ENCODE data around the gene DTNB. TPM values are rescaled to one million over a fixed set of nuclear protein-coding genes. Genes with fewer than 3 reads are reported as not detected.

DTNB gene
- total and polyA plus RNA-seq, 2 of the 4 experiments (the other 2 are of a cell fraction) = 3.8 to 5.3 TPM

- H3K27ac ChIP-seq (ENCODE audit: insufficient read depth, low read length) = no peak overlapping the region
- no peak overlapping the region for H2BK20ac ChIP-seq (ENCODE audit: low read depth, low read length)
- CTCF ChIA-PET = no interaction called here
- H4K20me1 ChIP-seq (ENCODE audit: insufficient read depth, low read length) = no peaks in the 10 kb centered on the region
- no peak overlapping the region for H3K4ac ChIP-seq (ENCODE audit: low read depth, low read length)
- WGBS, 2 experiments (ENCODE audit: extremely low coverage in 2 of 2, insufficient read length in 1 of 2) = no CpG with 5 or more reads among the region's 3 CpGs
- no peak overlapping the region for H3K4me2 ChIP-seq (ENCODE audit: low read depth, low read length)
- dilution Hi-C loops (cut with HindIII; ENCODE audit: low sequenced_read_pairs, unreplicated experiment) (no loop called here), intact Hi-C loops (cut with micrococcal nuclease) (no loop called here), in situ Hi-C loops (cut with MboI; ENCODE audit: low sequenced_read_pairs) (no loop called here)
- H3K36me3 ChIP-seq (ENCODE audit: control insufficient read depth, insufficient read depth, low read length) = no peaks in the 10 kb centered on the region
- DNase-seq (no peak), ATAC-seq (ENCODE audit: low read depth) (no peak)
- H4K8ac ChIP-seq (ENCODE audit: low read depth in 2 of 2, low read length in 2 of 2) = no peak overlapping the region
- TF ChIP-seq CEBPB (IDR thresholded peaks at IDR 0.05; ENCODE audit: low read depth, low read length) = no peak
- TF ChIP-seq MAZ (IDR thresholded peaks at IDR 0.05; ENCODE audit: borderline replicate concordance, low read depth, low read length) = no peak
- TF ChIP-seq POLR2A (IDR thresholded peaks at IDR 0.05; ENCODE audit: low read depth, low read length) = no peak
- TF ChIP-seq FOS (IDR thresholded peaks at IDR 0.05; ENCODE audit: low read depth, low read length) = no peak
- no peak for TF ChIP-seq MXI1 (IDR thresholded peaks at IDR 0.05; ENCODE audit: borderline replicate concordance, low read depth, low read length)
- TF ChIP-seq NFE2L2 (IDR thresholded peaks at IDR 0.05; ENCODE audit: low read depth, low read length) = no peak
- TF ChIP-seq BHLHE40 (IDR thresholded peaks at IDR 0.05; ENCODE audit: low read depth, low read length) = no peak
- no peak for TF ChIP-seq RCOR1 (IDR thresholded peaks at IDR 0.05; ENCODE audit: insufficient replicate concordance, low read length)
- TF ChIP-seq RFX5 (IDR thresholded peaks at IDR 0.05; ENCODE audit: low read depth, low read length) = no peak
- no peak for TF ChIP-seq SMC3 (IDR thresholded peaks at IDR 0.05; ENCODE audit: low read depth, low read length)
- no peak for TF ChIP-seq ELK1 (IDR thresholded peaks at IDR 0.05; ENCODE audit: borderline replicate concordance, low read depth, low read length)
- no peak for TF ChIP-seq USF2 (IDR thresholded peaks at IDR 0.05; ENCODE audit: low read depth, low read length)
- no peak for TF ChIP-seq CTCF (conservative IDR thresholded peaks at IDR 0.05; ENCODE audit: low read depth, low read length)
- no peak overlapping the region for H2AK9ac ChIP-seq (replicated peaks; ENCODE audit: low read depth, low read length, poor library complexity)
- H2BK120ac ChIP-seq (ENCODE audit: low read depth, low read length) = no peak overlapping the region
- no peak overlapping the region for H2BK5ac ChIP-seq (ENCODE audit: low read depth, low read length, poor library complexity, severe bottlenecking)
- no peak overlapping the region for H3K9ac ChIP-seq (ENCODE audit: low read depth, low read length)
- H3K56ac ChIP-seq (ENCODE audit: extremely low read depth, insufficient read depth, low read length) = no peak overlapping the region
- POLR2A ChIA-PET (ENCODE audit: unreplicated experiment) = no interaction called here
- H3K14ac ChIP-seq (replicated peaks; ENCODE audit: low read depth, low read length) = no peak overlapping the region
- no peaks in the 10 kb centered on the region for H3K27me3 ChIP-seq (ENCODE audit: control insufficient read depth, insufficient read depth, low read length)
- H3K9me1 ChIP-seq (ENCODE audit: insufficient read depth, low read length) = no peaks in the 10 kb centered on the region
- no TSS peak for BruUV-seq (replicated peaks)
- no peak overlapping the region for H3K18ac ChIP-seq (ENCODE audit: low read depth, low read length)
- H3K9me3 ChIP-seq (ENCODE audit: control insufficient read depth, insufficient read depth, low read length) = no peaks in the 10 kb centered on the region
- H2AFZ ChIP-seq (replicated peaks; ENCODE audit: low read length, poor library complexity) = no peak overlapping the region
- H4K91ac ChIP-seq (ENCODE audit: insufficient read depth, low read depth, low read length) = no peak overlapping the region
- no peak overlapping the region for H4K5ac ChIP-seq (ENCODE audit: low read depth, low read length)
- no peak overlapping the region for H3K23ac ChIP-seq (ENCODE audit: low read depth, low read length)
- no peak overlapping the region for H2BK15ac ChIP-seq (ENCODE audit: low read depth, low read length)
- H2AK5ac ChIP-seq (ENCODE audit: low read depth, low read length) = no peak overlapping the region
- no peaks in the 10 kb centered on the region for H3K4me1 ChIP-seq (ENCODE audit: control insufficient read depth, insufficient read depth, low read length)
- H3K4me3 ChIP-seq (ENCODE audit: insufficient read depth, low read depth, low read length) = no peak overlapping the region
- no peaks in the 10 kb centered on the region for H3K79me1 ChIP-seq (ENCODE audit: low read depth in 1 of 2, low read length in 2 of 2)
Observed at GRCh38 chr2:25499157-25499556, 174.2 kb downstream of the DTNB start.
